Activated CD8-positive, alpha-beta memory T cell treated with anti-CD3 and anti-CD28 coated beads for 1 hour (primary cell): ENCODE data around the gene EHD4.

ENCODE experiments used
- DNase-seq, 2 donors: peaks; one replicate each; pipeline ENCODE4 v3.0.0-alpha.2; 2020; ENCODE audit warnings: low read depth in 1 of 2; ENCODE audit errors: extremely low read depth in 1 of 2

EHD4 gene

DNA sequence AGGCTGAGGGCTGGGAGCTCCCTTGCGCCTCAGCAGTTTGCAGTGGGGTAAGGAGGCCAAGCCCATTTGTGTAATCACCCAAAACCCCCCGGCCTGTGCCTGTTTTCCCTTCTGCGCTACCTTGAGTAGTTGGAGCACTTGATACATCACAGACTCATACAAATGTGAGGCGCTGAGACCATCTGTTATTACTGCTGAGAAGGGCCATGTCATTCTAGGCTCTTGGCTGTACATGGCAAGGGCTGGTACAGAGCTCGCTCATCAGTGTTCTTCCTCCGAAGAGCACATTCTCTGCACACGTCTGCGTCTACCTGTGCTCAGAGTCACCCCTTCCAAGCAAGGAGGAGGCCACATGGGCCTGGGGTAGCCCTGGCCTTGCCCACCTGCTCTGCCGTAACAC is 124.4 kb downstream of the EHD4 start:
- DNase-seq, result no peak

- no peak for DNase-seq
These were observed 125.2 kb downstream of the EHD4 start for GRCh38 chr15:41847206-41847605.
